Neural progenitor cell (in vitro differentiated cells): ENCODE data around the gene TENM3. TPM values are rescaled to one million over a fixed set of nuclear protein-coding genes. Genes with fewer than 3 reads are reported as not detected.

Experiments used
- DNase-seq: peaks from one replicate; pipeline ENCODE4 v3.0.0-alpha.2; 2016; ENCODE audit warnings: low spot score
- H2AFZ ChIP-seq: fragments of 200-600 bp; sonication (generic); replicated peaks from 2 replicates; pipeline ENCODE4 v1.6.1; 2016; ENCODE audit warnings: antibody characterized with exemption
- H3F3A ChIP-seq: fragments of 200-600 bp; sonication (generic); 2 replicates; pipeline ENCODE4 v1.6.1; 2016; ENCODE audit warnings: antibody characterized with exemption, low read depth
- H3K27ac ChIP-seq: fragments of 200-600 bp; sonication (generic); 2 replicates; pipeline ENCODE4 v1.5.1; 2016; ENCODE audit warnings: mild to moderate bottlenecking
- H3K27me3 ChIP-seq: fragments of 200-600 bp; sonication (generic); 2 replicates; pipeline ENCODE4 v1.6.1; 2016; ENCODE audit warnings: mild to moderate bottlenecking, moderate library complexity
- H3K36me3 ChIP-seq: fragments of 200-600 bp; sonication (generic); 2 replicates; pipeline ENCODE4 v1.5.1; 2016
- H3K4me1 ChIP-seq: fragments of 200-600 bp; sonication (generic); 2 replicates; pipeline ENCODE4 v1.6.1; 2016; ENCODE audit warnings: mixed run types
- H3K4me2 ChIP-seq: fragments of 200-600 bp; sonication (generic); 2 replicates; pipeline ENCODE4 v1.6.1; 2016
- H3K4me3 ChIP-seq: fragments of 200-600 bp; sonication (generic); 2 replicates; pipeline ENCODE4 v1.5.1; 2016
- H3K79me2 ChIP-seq: fragments of 200-600 bp; sonication (generic); 2 replicates; pipeline ENCODE4 v1.6.1; 2016; ENCODE audit warnings: low read depth
- H3K9ac ChIP-seq: fragments of 200-600 bp; sonication (generic); 2 replicates; pipeline ENCODE4 v1.6.1; 2016
- H3K9me3 ChIP-seq: fragments of 200-600 bp; sonication (generic); 2 replicates; pipeline ENCODE4 v1.5.1; 2016; ENCODE audit warnings: low read depth
- H4K20me1 ChIP-seq: fragments of 200-600 bp; sonication (generic); 2 replicates; pipeline ENCODE4 v1.6.1; 2016; ENCODE audit warnings: low read depth
- H3K27ac Mint-ChIP-seq: 3 replicates; pipeline ENCODE4 v1.8.0; 2021; ENCODE audit warnings: mixed read lengths
- H3K27me3 Mint-ChIP-seq: 2 replicates; pipeline ENCODE4 v1.8.0; 2022; ENCODE audit warnings: low read depth, mild to moderate bottlenecking, inconsistent platforms, moderate library complexity, mixed read lengths; ENCODE audit not compliant: insufficient read depth
- H3K36me3 Mint-ChIP-seq: 3 replicates; pipeline ENCODE4 v1.8.0; 2021; ENCODE audit warnings: mixed read lengths
- H3K4me1 Mint-ChIP-seq: 3 replicates; pipeline ENCODE4 v1.8.0; 2021; ENCODE audit warnings: mixed read lengths
- H3K4me3 Mint-ChIP-seq: 3 replicates; pipeline ENCODE4 v1.8.0; 2021; ENCODE audit warnings: mild to moderate bottlenecking, moderate library complexity, mixed read lengths
- H3K9me3 Mint-ChIP-seq: 3 replicates; pipeline ENCODE4 v1.8.0; 2020; ENCODE audit warnings: mixed read lengths
- EZH2 ChIP-seq: fragments of 200-600 bp; sonication (generic); IDR thresholded peaks from 2 replicates; pipeline ENCODE4 v1.6.1; 2017; ENCODE audit warnings: antibody characterized with exemption, mild to moderate bottlenecking, moderate library complexity
- EZH2phosphoT487 ChIP-seq: fragments of 200-600 bp; sonication (generic); IDR thresholded peaks from 2 replicates; pipeline ENCODE4 v1.6.1; 2017; ENCODE audit warnings: antibody characterized with exemption
- total RNA-seq: library from RNA; depleted of rRNA; stranded (reverse); fragments of >200 nt; gene quantifications from 2 replicates; pipeline ENCODE4 v1.2.3, GENCODE V29; 2015; ENCODE audit warnings: low replicate concordance
- TF ChIP-seq, protein P1 (sequence below): fragments of 200-600 bp; sonication (generic); IDR thresholded peaks from 2 replicates; pipeline ENCODE4 v1.5.1; 2017; ENCODE audit warnings: antibody characterized with exemption, mild to moderate bottlenecking

TENM3 gene
- total RNA-seq, 1 donor from 2014 or later, result 78.7 TPM

DNA sequence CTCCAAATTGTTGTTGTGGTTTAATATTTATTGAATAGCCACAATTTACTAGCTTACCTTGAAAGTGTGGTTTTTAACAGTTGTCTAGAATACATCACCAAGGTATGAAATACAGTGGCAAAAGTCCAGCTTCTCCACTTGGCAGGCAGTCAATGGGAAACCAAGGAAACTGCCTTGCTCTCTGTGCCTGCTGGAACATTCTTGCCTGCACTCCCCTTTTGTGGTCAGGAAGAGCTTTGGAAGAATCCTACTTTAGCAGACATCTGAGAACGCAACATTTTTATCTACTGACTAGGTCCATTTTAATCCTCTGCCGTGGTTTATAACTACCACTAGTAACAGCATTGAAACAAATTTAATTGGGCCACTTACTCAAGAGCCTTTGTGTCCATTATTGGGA is 64.5 kb downstream of the TENM3 start:
- Histone ChIP-seq H3K9ac (no peak overlapping the region), H3K27ac (no peak overlapping the region), H3K79me2 (no peaks in the 10 kb centered on the region), H3F3A (no peaks in the 10 kb centered on the region), H3K4me1 (no peaks in the 10 kb centered on the region), H3K27me3 (no peaks in the 10 kb centered on the region), H3K4me3 (no peak overlapping the region), H3K36me3 (no peaks in the 10 kb centered on the region), H3K9me3 (no peaks in the 10 kb centered on the region), H3K4me2 (no peak overlapping the region), H2AFZ (no peak overlapping the region), H4K20me1 (no peaks in the 10 kb centered on the region)
- Mint-ChIP-seq H3K9me3 (no peaks in the 10 kb centered on the region), H3K27me3 (peaks cover 2% of the 10 kb centered on the region), H3K27ac (no peak overlapping the region), H3K4me1 (peaks cover 4% of the 10 kb centered on the region), H3K4me3 (no peak overlapping the region), H3K36me3 (peaks cover 38% of the 10 kb centered on the region)
- TF ChIP-seq, protein P1, sequence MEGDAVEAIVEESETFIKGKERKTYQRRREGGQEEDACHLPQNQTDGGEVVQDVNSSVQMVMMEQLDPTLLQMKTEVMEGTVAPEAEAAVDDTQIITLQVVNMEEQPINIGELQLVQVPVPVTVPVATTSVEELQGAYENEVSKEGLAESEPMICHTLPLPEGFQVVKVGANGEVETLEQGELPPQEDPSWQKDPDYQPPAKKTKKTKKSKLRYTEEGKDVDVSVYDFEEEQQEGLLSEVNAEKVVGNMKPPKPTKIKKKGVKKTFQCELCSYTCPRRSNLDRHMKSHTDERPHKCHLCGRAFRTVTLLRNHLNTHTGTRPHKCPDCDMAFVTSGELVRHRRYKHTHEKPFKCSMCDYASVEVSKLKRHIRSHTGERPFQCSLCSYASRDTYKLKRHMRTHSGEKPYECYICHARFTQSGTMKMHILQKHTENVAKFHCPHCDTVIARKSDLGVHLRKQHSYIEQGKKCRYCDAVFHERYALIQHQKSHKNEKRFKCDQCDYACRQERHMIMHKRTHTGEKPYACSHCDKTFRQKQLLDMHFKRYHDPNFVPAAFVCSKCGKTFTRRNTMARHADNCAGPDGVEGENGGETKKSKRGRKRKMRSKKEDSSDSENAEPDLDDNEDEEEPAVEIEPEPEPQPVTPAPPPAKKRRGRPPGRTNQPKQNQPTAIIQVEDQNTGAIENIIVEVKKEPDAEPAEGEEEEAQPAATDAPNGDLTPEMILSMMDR, result no peak
- no peak for DNase-seq

DNA sequence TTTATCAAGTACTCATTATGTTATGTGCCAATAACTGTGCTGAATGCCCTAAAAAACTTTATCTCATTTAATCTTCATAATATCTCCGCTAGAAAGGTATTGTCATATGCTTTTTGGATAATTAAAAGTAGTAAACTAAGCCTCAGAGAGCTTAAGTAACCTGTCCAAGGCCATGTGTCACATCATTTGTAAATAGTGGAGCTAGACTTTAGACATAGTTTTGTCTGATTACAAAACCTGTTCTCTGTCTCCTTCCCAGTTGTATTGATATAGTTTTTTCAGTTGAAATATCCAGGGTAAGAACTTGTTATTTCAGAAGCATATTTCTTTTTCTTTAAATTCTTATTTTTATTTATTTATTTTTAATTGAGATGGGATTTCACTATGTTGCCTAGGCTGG is 66.7 kb downstream of the TENM3 start:
- Histone ChIP-seq H3K79me2 (no peaks in the 10 kb centered on the region), H3F3A (no peaks in the 10 kb centered on the region), H2AFZ (no peak overlapping the region), H4K20me1 (no peaks in the 10 kb centered on the region), H3K4me1 (no peaks in the 10 kb centered on the region), H3K36me3 (no peaks in the 10 kb centered on the region), H3K4me3 (no peak overlapping the region), H3K27me3 (no peaks in the 10 kb centered on the region), H3K9ac (no peak overlapping the region), H3K4me2 (no peak overlapping the region), H3K27ac (no peak overlapping the region), H3K9me3 (peaks cover 9% of the 10 kb centered on the region)
- Mint-ChIP-seq H3K27ac (no peak overlapping the region), H3K9me3 (peaks cover 11% of the 10 kb centered on the region), H3K27me3 (peaks cover 2% of the 10 kb centered on the region), H3K36me3 (peaks cover 37% of the 10 kb centered on the region), H3K4me3 (no peak overlapping the region), H3K4me1 (peaks cover 4% of the 10 kb centered on the region)
- DNase-seq, result no peak
- TF ChIP-seq, protein P1, result no peak
- no peak for TF ChIP-seq EZH2phosphoT487
- TF ChIP-seq EZH2, result no peak

DNA sequence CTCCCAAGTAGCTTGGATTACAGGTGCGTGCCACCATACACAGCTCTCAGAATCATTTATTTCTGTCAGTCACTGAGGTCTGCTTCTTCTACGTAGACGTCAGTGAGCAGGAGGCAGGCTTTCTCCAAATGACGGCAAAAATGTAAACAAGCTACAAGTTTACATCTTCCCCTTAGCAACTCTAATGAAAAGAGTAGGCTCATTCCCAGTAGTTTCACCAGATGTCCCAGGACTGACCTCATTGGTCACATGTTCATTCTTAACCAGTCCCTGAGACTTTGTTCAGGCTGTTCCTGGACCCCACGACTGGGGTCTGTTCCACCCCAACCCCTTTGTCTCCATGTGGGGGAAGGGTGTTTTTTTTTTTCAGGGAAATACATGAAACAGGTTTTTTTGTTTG is 67.1 kb downstream of the TENM3 start:
- peaks cover 14% of the 10 kb centered on the region for H3K9me3 ChIP-seq
- H3K4me3 Mint-ChIP-seq, result no peak overlapping the region
- TF ChIP-seq EZH2phosphoT487 (no peak), EZH2 (no peak)
- TF ChIP-seq, protein P1, result no peak
- H3K36me3 ChIP-seq, result peaks cover 3% of the 10 kb centered on the region
- no peak overlapping the region for H3K27ac Mint-ChIP-seq
- H3K27me3 ChIP-seq, result no peaks in the 10 kb centered on the region
- H3K4me3 ChIP-seq, result no peak overlapping the region
- peaks cover 12% of the 10 kb centered on the region for H3K9me3 Mint-ChIP-seq
- no peaks in the 10 kb centered on the region for H3K79me2 ChIP-seq
- peaks cover 4% of the 10 kb centered on the region for H3K4me1 Mint-ChIP-seq
- H4K20me1 ChIP-seq, result no peaks in the 10 kb centered on the region
- no peaks in the 10 kb centered on the region for H3F3A ChIP-seq
- H3K4me1 ChIP-seq, result no peaks in the 10 kb centered on the region
- no peak overlapping the region for H2AFZ ChIP-seq
- H3K27ac ChIP-seq, result no peak overlapping the region
- H3K27me3 Mint-ChIP-seq, result peaks cover 2% of the 10 kb centered on the region
- no peak overlapping the region for H3K9ac ChIP-seq
- no peak overlapping the region for H3K4me2 ChIP-seq
- peaks cover 34% of the 10 kb centered on the region for H3K36me3 Mint-ChIP-seq
- DNase-seq, result no peak
